ENCODE measurements around the gene CPT2. TPM values are rescaled to one million over a fixed set of nuclear protein-coding genes. Genes with fewer than 3 reads are reported as not detected.

The CPT2 gene
- total and polyA plus RNA-seq, 2 of the 13 experiments (the other 11 are each of a cell fraction or from before 2014, with no cell fraction given) = 12.6 to 14.6 TPM

- no peak for TF ChIP-seq STAG1 (CRISPR knock-in tag; IDR thresholded peaks at IDR 0.05)
- no peak for TF ChIP-seq ZNF639 (CRISPR knock-in tag; conservative IDR thresholded peaks at IDR 0.05)
- TF ChIP-seq TSC22D2 (CRISPR knock-in tag; IDR thresholded peaks at IDR 0.05; ENCODE audit: borderline replicate concordance) = no peak
- no peak for TF ChIP-seq RARA (CRISPR knock-in tag; IDR thresholded peaks at IDR 0.05)
- no peak for TF ChIP-seq YY1 (IDR thresholded peaks at IDR 0.05; ENCODE audit: insufficient read depth, insufficient replicate concordance, low read depth, low read length)
- 0 out of 2 replicates have a peak, but pooled peaks have one; percentile 24 for TF ChIP-seq BRD4 (CRISPR knock-in tag; IDR thresholded peaks at IDR 0.05)
- 0 out of 2 replicates have a peak, but pooled peaks have one; percentile 11 for TF ChIP-seq ZFY (CRISPR knock-in tag; IDR thresholded peaks at IDR 0.05)
- TF ChIP-seq NAIF1 (CRISPR knock-in tag; IDR thresholded peaks at IDR 0.05; ENCODE audit: borderline replicate concordance) = no peak
- no peak for TF ChIP-seq MLLT10 (CRISPR knock-in tag; IDR thresholded peaks at IDR 0.05)
Measured at GRCh38 chr1:53195246-53196016, 1.2 kb upstream of the CPT2 start (continued).

GRCh38 chr1:53196017-53196484, 573 bp upstream of the CPT2 start:
- peak overlapping the region; percentile 39 for H2AFZ ChIP-seq (ENCODE audit: low read length)
- in situ Hi-C loops (cut with HindIII; ENCODE audit: extremely low pct_ligation_motif_present, low pct_unique_long_range_greater_than_20kb) = no loop called here
- peak overlapping the region; percentile 74 for H3K4me2 ChIP-seq (ENCODE audit: low read depth, low read length)
- 9% methylated on average over 9 of the region's 9 CpGs for WGBS (ENCODE audit: low lambda C conversion rate)
- H3K27me3 ChIP-seq (ENCODE audit: control insufficient read depth in 1 of 2, insufficient read depth in 2 of 2, low read length in 2 of 2) = no peaks in the 10 kb centered on the region; a peak in 1 of 5 replicates
- ATAC-seq (peak; percentile 78), FAIRE-seq (peak; percentile 70), DNase-seq (ENCODE audit: low spot score) (peak; percentile 54)
- CTCF ChIA-PET (ENCODE audit: low intra/inter-chr PET ratio, low total read pairs) = no interaction called here
- peak overlapping the region; percentile 84 to 91 (median 91) for H3K4me3 ChIP-seq (replicated peaks in 1 of 3; ENCODE audit: insufficient read depth in 1 of 3, low read depth in 2 of 3, low read length in 3 of 3)
- intact Hi-C loops (cut with micrococcal nuclease; ENCODE audit: unreplicated experiment) = loop anchor here (2.0 kb wide), 1 partner anchor 25 kb away; the partner anchor contains the start of gene CZIB
- H3K4me1 ChIP-seq (ENCODE audit: insufficient read depth, low read length) = peaks cover 54% of the 10 kb centered on the region
- POLR2A ChIA-PET = interaction anchor here (0.9 to 2.0 kb wide), 10 partner anchors 12 to 181 kb away, joined by 3 to 17 read pairs (median 4); partner anchors contain the start of gene MAGOH
- TSS peak; percentile 61 for BruUV-seq (replicated peaks)
- peaks cover 17% of the 10 kb centered on the region for H3K79me2 ChIP-seq (ENCODE audit: insufficient read depth, low read length)
- no peaks in the 10 kb centered on the region for H3K9me3 ChIP-seq (ENCODE audit: low read length)
- H3K27ac ChIP-seq (ENCODE audit: extremely low read length, insufficient read depth, low read length) = peak overlapping the region; percentile 87
- no peaks in the 10 kb centered on the region; a peak in 1 of 5 replicates for H3K36me3 ChIP-seq (replicated peaks in 1 of 2; ENCODE audit: control insufficient read depth in 1 of 2, insufficient read depth in 2 of 2, low read length in 2 of 2)
- H3K9ac ChIP-seq (ENCODE audit: insufficient read depth, low read depth, low read length) = peak overlapping the region; percentile 95
- no peaks in the 10 kb centered on the region for H4K20me1 ChIP-seq (ENCODE audit: insufficient read depth, low read length)
- no peak for TF ChIP-seq MTF1 (CRISPR knock-in tag; IDR thresholded peaks at IDR 0.05)
- TF ChIP-seq FOXK1 (CRISPR knock-in tag; IDR thresholded peaks at IDR 0.05; ENCODE audit: borderline replicate concordance, low read depth) = no peak
- TF ChIP-seq SOX13 (IDR thresholded peaks at IDR 0.05) = no peak
- peak in 1 of 2 experiments; percentile 36; a peak in 1 of 4 replicates for TF ChIP-seq SOX13 (CRISPR knock-in tag; conservative IDR thresholded peaks at IDR 0.05 in 1 of 2, IDR thresholded peaks at IDR 0.05 in 1 of 2)
- no peak for TF ChIP-seq HNRNPL (IDR thresholded peaks at IDR 0.05; ENCODE audit: low read depth, low read length)
- TF ChIP-seq TEAD3 (CRISPR knock-in tag; optimal IDR thresholded peaks at IDR 0.05; ENCODE audit: borderline replicate concordance) = peak; percentile 24
- TF ChIP-seq ELF3 (CRISPR knock-in tag; IDR thresholded peaks at IDR 0.05) = peak; percentile 6; the same call in 1 of the 2 replicates
- no peak for TF ChIP-seq MAZ (IDR thresholded peaks at IDR 0.05; ENCODE audit: borderline replicate concordance, low read depth, low read length)
- no peak; the same call in 1 of the 2 replicates for TF ChIP-seq MAZ (CRISPR knock-in tag; IDR thresholded peaks at IDR 0.05; ENCODE audit: low read depth)
- peak; percentile 37; the same call in 1 of the 2 replicates for TF ChIP-seq NR2C2 (CRISPR knock-in tag; IDR thresholded peaks at IDR 0.05; ENCODE audit: borderline replicate concordance)
- no peak for TF ChIP-seq POLR2AphosphoS5 (IDR thresholded peaks at IDR 0.05; ENCODE audit: low read depth, low read length)
- no peak for TF ChIP-seq HNRNPLL (IDR thresholded peaks at IDR 0.05; ENCODE audit: low read depth, low read length, poor library complexity, severe bottlenecking)
- TF ChIP-seq FOXA3 (CRISPR knock-in tag; IDR thresholded peaks at IDR 0.05) = peak; percentile 53
